H9 (cell line): ENCODE results near the gene NPFF. TPM values are rescaled to one million over a fixed set of nuclear protein-coding genes. Genes with fewer than 3 reads are reported as not detected.

Source experiments
- DNase-seq: peaks from one replicate; pipeline ENCODE4 v3.0.0-alpha.2; 2017
- H2AFZ ChIP-seq: one replicate; pipeline ENCODE4 v1.6.1; 2013; ENCODE audit warnings: mild to moderate bottlenecking, low read length, control low read depth, moderate library complexity
- H2AK5ac ChIP-seq: 2 replicates; pipeline ENCODE4 v1.6.1; 2013; ENCODE audit warnings: low read length, control low read depth, mixed read lengths; ENCODE audit not compliant: insufficient read length
- H2BK120ac ChIP-seq: one replicate; pipeline ENCODE4 v1.6.1; 2013; ENCODE audit warnings: low read depth, mild to moderate bottlenecking, low read length, control low read depth, inconsistent platforms; ENCODE audit not compliant: poor library complexity, severe bottlenecking
- H2BK12ac ChIP-seq: 2 replicates; pipeline ENCODE4 v1.6.1; 2013; ENCODE audit warnings: low read length, control low read depth, mixed read lengths, low read depth; ENCODE audit not compliant: insufficient read length
- H2BK15ac ChIP-seq: 2 replicates; pipeline ENCODE4 v1.6.1; 2013; ENCODE audit warnings: low read depth, low read length, control low read depth
- H2BK20ac ChIP-seq: one replicate; pipeline ENCODE4 v1.6.1; 2013; ENCODE audit warnings: low read depth, mild to moderate bottlenecking, low read length, control low read depth, inconsistent platforms; ENCODE audit not compliant: poor library complexity, severe bottlenecking
- H2BK5ac ChIP-seq: 2 replicates; pipeline ENCODE4 v1.6.1; 2013; ENCODE audit warnings: low read length, control low read depth, mixed read lengths; ENCODE audit not compliant: insufficient read length
- H3K14ac ChIP-seq: 2 replicates; pipeline ENCODE4 v1.6.1; 2013; ENCODE audit warnings: low read length, control low read depth; ENCODE audit not compliant: insufficient read depth
- H3K18ac ChIP-seq: 2 replicates; pipeline ENCODE4 v1.6.1; 2013; ENCODE audit warnings: low read depth, mild to moderate bottlenecking, mixed read lengths, low read length, control low read depth; ENCODE audit not compliant: insufficient read length
- H3K23ac ChIP-seq: 2 replicates; pipeline ENCODE4 v1.6.1; 2013; ENCODE audit warnings: low read length, control low read depth, mixed read lengths, low read depth; ENCODE audit not compliant: insufficient read length
- H3K23me2 ChIP-seq: 2 replicates; pipeline ENCODE4 v1.6.1; 2013; ENCODE audit warnings: low read depth, mild to moderate bottlenecking, mixed read lengths, low read length, control low read depth; ENCODE audit not compliant: insufficient read length, poor library complexity, severe bottlenecking
- H3K27ac ChIP-seq: 2 replicates; pipeline ENCODE4 v1.5.1; 2013; ENCODE audit warnings: low read length, control low read depth, mixed read lengths, low read depth; ENCODE audit not compliant: insufficient read length
- H3K27me3 ChIP-seq: 2 replicates; pipeline ENCODE4 v1.6.1; 2013; ENCODE audit warnings: low read length, control low read depth, inconsistent platforms; ENCODE audit not compliant: insufficient read depth
- H3K4ac ChIP-seq: 2 replicates; pipeline ENCODE4 v1.6.1; 2013; ENCODE audit warnings: low read depth, mild to moderate bottlenecking, control low read depth, inconsistent platforms, low read length, moderate library complexity
- H3K4me1 ChIP-seq: 2 replicates; pipeline ENCODE4 v1.6.1; 2013; ENCODE audit warnings: low read length, control low read depth, inconsistent platforms; ENCODE audit not compliant: insufficient read depth
- H3K4me2 ChIP-seq: 2 replicates; pipeline ENCODE4 v1.6.1; 2013; ENCODE audit warnings: low read length, control low read depth, mixed read lengths; ENCODE audit not compliant: insufficient read length, insufficient read depth
- H3K56ac ChIP-seq: 2 replicates; pipeline ENCODE4 v1.6.1; 2013; ENCODE audit warnings: low read depth, mild to moderate bottlenecking, mixed read lengths, low read length, control low read depth; ENCODE audit not compliant: insufficient read length
- H3K79me1 ChIP-seq: 2 replicates; pipeline ENCODE4 v1.6.1; 2013; ENCODE audit warnings: low read depth, mild to moderate bottlenecking, moderate library complexity, low read length, control low read depth, inconsistent platforms; ENCODE audit not compliant: insufficient read depth, poor library complexity, severe bottlenecking
- H3K79me2 ChIP-seq: 2 replicates; pipeline ENCODE4 v1.6.1; 2013; ENCODE audit warnings: low read length, control low read depth, inconsistent platforms; ENCODE audit not compliant: insufficient read depth
- H3K9ac ChIP-seq: 2 replicates; pipeline ENCODE4 v1.6.1; 2013; ENCODE audit warnings: low read length, control low read depth, mixed read lengths; ENCODE audit not compliant: insufficient read length; ENCODE audit errors: extremely low read depth
- H3K9me3 ChIP-seq: one replicate; pipeline ENCODE4 v1.6.1; 2013; ENCODE audit warnings: low read depth, low read length, inconsistent platforms; ENCODE audit not compliant: control insufficient read depth
- H3T11ph ChIP-seq: one replicate; pipeline ENCODE4 v1.6.1; 2013; ENCODE audit warnings: mild to moderate bottlenecking, low read length, control low read depth, inconsistent platforms
- H4K20me1 ChIP-seq: one replicate; pipeline ENCODE4 v1.6.1; 2013; ENCODE audit not compliant: control insufficient read depth, insufficient read length, insufficient read depth
- H4K5ac ChIP-seq: 2 replicates; pipeline ENCODE4 v1.6.1; 2013; ENCODE audit warnings: low read depth, mild to moderate bottlenecking, mixed read lengths, low read length, control low read depth; ENCODE audit not compliant: insufficient read length
- H4K8ac ChIP-seq: replicated peaks from 2 replicates; pipeline ENCODE4 v1.6.1; 2013; ENCODE audit warnings: low read length, control low read depth, mixed read lengths, low read depth; ENCODE audit not compliant: insufficient read length
- H4K91ac ChIP-seq: 2 replicates; pipeline ENCODE4 v1.6.1; 2013; ENCODE audit warnings: low read depth, mild to moderate bottlenecking, moderate library complexity, mixed read lengths, low read length, control low read depth; ENCODE audit not compliant: insufficient read length
- H3K27ac Mint-ChIP-seq, 3 experiments: 2 replicates in 2 of 3; 3 replicates in 1 of 3; pipeline ENCODE4 v1.8.0; 2020 to 2021; ENCODE audit warnings: mixed read lengths in 3 of 3, mild to moderate bottlenecking in 1 of 3, moderate library complexity in 1 of 3
- H3K27me3 Mint-ChIP-seq: 2 replicates; pipeline ENCODE4 v1.8.0; 2021; ENCODE audit warnings: low read depth, mild to moderate bottlenecking, moderate library complexity, mixed read lengths
- H3K36me3 Mint-ChIP-seq, 3 experiments: 2 replicates in 2 of 3; 3 replicates in 1 of 3; pipeline ENCODE4 v1.8.0; 2020 to 2021; ENCODE audit warnings: low read depth in 3 of 3, mixed read lengths in 3 of 3; ENCODE audit not compliant: insufficient read depth in 1 of 3
- H3K4me1 Mint-ChIP-seq, 2 experiments: 2 replicates each; pipeline ENCODE4 v1.8.0; 2020; ENCODE audit warnings: mixed read lengths in 2 of 2
- H3K4me3 Mint-ChIP-seq, 2 experiments: 2 replicates in 1 of 2; 3 replicates in 1 of 2; pipeline ENCODE4 v1.8.0; 2020 to 2021; ENCODE audit warnings: mild to moderate bottlenecking in 2 of 2, mixed read lengths in 2 of 2, moderate library complexity in 1 of 2
- H3K9me3 Mint-ChIP-seq, 2 experiments: 2 replicates in 1 of 2; 3 replicates in 1 of 2; pipeline ENCODE4 v1.8.0; 2020; ENCODE audit warnings: mild to moderate bottlenecking in 2 of 2, mixed read lengths in 2 of 2, moderate library complexity in 1 of 2
- WGBS: extraction: QIAGEN DNeasy Blood & Tissue Kit; methylation state at CpG from one replicate; pipeline ENCODE4 v1.1.7; 2013; ENCODE audit warnings: missing lambda C conversion rate, low lambda C conversion rate, mixed read lengths; ENCODE audit not compliant: insufficient read length; ENCODE audit errors: extremely low coverage; 5-methylcytosine and 5-hydroxymethylcytosine counted together
- total RNA-seq: library from RNA; stranded (reverse); gene quantifications from 2 replicates; pipeline ENCODE4 v1.2.1, GENCODE V29; 2021
- TF ChIP-seq, protein P1 (sequence below): fragments of 200-600 bp; sonication (generic); conservative IDR thresholded peaks from 3 replicates; pipeline ENCODE4 v1.8.0; 2021; ENCODE audit warnings: antibody characterized with exemption, mild to moderate bottlenecking

Gene NPFF
- total RNA-seq, 1 experiment from 2014 or later, result not detected

DNA sequence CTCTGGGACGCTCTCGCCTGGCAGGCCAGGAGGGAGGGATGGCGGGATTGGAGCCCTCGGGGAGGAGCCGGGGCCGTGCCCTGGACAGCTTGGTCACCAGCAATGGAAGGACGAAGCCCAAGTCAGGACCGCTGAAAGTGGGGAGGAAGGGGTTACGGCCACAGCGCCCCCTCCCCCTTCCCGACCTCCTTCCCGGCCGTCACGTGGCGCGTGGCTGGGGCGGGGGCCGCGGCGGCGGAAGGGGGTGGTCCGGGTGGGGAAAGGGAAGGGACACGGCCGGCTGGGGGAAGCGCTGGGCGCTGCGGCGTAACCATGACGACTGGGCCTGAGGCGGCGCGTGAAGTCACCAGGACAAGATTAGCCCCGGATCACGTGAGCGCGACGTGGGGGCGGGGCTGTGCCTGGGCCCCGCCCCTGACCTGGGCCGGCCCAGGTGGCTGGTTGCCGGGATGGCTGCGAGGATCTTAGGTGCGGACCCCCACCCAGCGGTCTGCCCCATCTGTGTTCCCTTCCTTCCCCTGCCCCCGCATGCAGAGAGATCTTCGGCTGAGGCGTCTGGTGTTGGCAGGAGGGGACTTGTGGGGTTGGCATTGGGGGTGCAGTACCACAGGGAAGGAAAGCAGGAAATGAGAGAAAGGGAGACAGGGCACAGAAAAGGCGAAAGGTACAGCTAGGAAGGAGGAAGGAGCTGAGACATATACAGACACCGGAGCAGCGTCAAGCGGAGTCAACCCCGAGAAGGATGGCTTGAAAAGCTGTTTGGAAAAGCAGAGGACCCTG is 14.3 kb downstream of the NPFF start:
- Histone ChIP-seq H2BK20ac (no peak overlapping the region), H3K27me3 (no peaks in the 10 kb centered on the region), H3K14ac (0 out of 2 replicates have a peak overlapping the region, but pooled peaks have one; percentile 34), H2AK5ac (no peak overlapping the region), H2AFZ (no peak overlapping the region), H3K79me2 (no peaks in the 10 kb centered on the region), H3K79me1 (peaks cover 2% of the 10 kb centered on the region), H3K4me2 (peak overlapping the region; percentile 74), H4K8ac (no peak overlapping the region), H4K5ac (no peak overlapping the region), H3K23ac (no peak overlapping the region), H3K23me2 (peaks cover 10% of the 10 kb centered on the region), H3K9ac (peak overlapping the region; percentile 20), H3K4ac (no peak overlapping the region), H3K56ac (no peak overlapping the region), H3K27ac (no peak overlapping the region), H2BK12ac (no peak overlapping the region), H2BK120ac (no peak overlapping the region), H3T11ph (no peak overlapping the region), H4K91ac (no peak overlapping the region), H4K20me1 (peaks cover 2% of the 10 kb centered on the region), H3K9me3 (no peaks in the 10 kb centered on the region), H2BK15ac (no peak overlapping the region), H2BK5ac (no peak overlapping the region), H3K18ac (peak overlapping the region; percentile 33), H3K4me1 (no peaks in the 10 kb centered on the region)
- Mint-ChIP-seq H3K27me3 (no peaks in the 10 kb centered on the region; the same call in none of the 2 replicates), H3K9me3 (no peaks in the 10 kb centered on the region), H3K4me1 (peaks cover 49 to 53% of the 10 kb centered on the region in 2 experiments), H3K27ac (peak overlapping the region; percentile 94 to 98 (median 97); a peak in 6 of 7 replicates), H3K36me3 (peaks cover 1 to 11% (median 2%) of the 10 kb centered on the region in 3 experiments; a peak in 3 of 7 replicates), H3K4me3 (peak overlapping the region; percentile 72 to 93)
- TF ChIP-seq, protein P1, sequence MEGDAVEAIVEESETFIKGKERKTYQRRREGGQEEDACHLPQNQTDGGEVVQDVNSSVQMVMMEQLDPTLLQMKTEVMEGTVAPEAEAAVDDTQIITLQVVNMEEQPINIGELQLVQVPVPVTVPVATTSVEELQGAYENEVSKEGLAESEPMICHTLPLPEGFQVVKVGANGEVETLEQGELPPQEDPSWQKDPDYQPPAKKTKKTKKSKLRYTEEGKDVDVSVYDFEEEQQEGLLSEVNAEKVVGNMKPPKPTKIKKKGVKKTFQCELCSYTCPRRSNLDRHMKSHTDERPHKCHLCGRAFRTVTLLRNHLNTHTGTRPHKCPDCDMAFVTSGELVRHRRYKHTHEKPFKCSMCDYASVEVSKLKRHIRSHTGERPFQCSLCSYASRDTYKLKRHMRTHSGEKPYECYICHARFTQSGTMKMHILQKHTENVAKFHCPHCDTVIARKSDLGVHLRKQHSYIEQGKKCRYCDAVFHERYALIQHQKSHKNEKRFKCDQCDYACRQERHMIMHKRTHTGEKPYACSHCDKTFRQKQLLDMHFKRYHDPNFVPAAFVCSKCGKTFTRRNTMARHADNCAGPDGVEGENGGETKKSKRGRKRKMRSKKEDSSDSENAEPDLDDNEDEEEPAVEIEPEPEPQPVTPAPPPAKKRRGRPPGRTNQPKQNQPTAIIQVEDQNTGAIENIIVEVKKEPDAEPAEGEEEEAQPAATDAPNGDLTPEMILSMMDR, result no peak
- WGBS, result no CpG with 5 or more reads among the region's 52 CpGs
- peak; percentile 99 for DNase-seq
